Measurements from ENCODE around the gene PARD3.

DNA sequence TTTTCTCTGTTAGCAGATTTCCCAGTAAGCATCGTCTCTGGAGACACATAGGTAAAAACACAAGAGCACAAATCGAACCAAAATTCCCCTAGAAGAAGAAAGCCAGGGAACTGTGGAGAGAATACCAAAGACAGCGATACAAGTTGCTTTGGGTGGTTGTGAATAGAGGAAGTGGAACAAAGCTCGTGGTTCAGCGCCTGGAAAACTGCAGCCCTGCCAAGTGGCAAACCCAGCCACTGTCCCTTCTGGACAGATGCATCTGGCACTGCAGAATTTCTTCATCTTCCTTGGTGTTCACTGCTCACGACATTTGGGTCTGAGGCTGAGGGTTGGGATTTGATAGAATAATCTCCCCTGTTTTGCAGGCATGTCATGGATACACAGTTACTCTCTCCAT, 733.8 kb downstream of the PARD3 start:
- TF ChIP-seq POLR2A (IDR thresholded peaks at IDR 0.05) (no peak), POLR2AphosphoS5 (IDR thresholded peaks at IDR 0.05) (no peak)
- TF ChIP-seq, protein P1, sequence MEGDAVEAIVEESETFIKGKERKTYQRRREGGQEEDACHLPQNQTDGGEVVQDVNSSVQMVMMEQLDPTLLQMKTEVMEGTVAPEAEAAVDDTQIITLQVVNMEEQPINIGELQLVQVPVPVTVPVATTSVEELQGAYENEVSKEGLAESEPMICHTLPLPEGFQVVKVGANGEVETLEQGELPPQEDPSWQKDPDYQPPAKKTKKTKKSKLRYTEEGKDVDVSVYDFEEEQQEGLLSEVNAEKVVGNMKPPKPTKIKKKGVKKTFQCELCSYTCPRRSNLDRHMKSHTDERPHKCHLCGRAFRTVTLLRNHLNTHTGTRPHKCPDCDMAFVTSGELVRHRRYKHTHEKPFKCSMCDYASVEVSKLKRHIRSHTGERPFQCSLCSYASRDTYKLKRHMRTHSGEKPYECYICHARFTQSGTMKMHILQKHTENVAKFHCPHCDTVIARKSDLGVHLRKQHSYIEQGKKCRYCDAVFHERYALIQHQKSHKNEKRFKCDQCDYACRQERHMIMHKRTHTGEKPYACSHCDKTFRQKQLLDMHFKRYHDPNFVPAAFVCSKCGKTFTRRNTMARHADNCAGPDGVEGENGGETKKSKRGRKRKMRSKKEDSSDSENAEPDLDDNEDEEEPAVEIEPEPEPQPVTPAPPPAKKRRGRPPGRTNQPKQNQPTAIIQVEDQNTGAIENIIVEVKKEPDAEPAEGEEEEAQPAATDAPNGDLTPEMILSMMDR (IDR thresholded peaks at IDR 0.05) = no peak
